Measurements from ENCODE around the gene NEK7. TPM values are rescaled to one million over a fixed set of nuclear protein-coding genes. Genes with fewer than 3 reads are reported as not detected.

NEK7 gene
- 100 to 1,000 TPM in 1 of 3 donors, 10 to 100 TPM in 2; 58.4 to 110 (median 60.3) TPM for total RNA-seq
- long read RNA-seq, donor 1, full-length matches to known transcripts, result 84 of 100 reads
- long read RNA-seq, donor 1, partial matches to known transcripts, result 1 of 100 reads
- long read RNA-seq, donor 1, other reads (novel, unspliced or antisense), result 15 of 100 reads
- long read RNA-seq, donor 2, partial matches to known transcripts, result 0 of 2 reads
- long read RNA-seq, donor 2, other reads (novel, unspliced or antisense), result 2 of 2 reads

DNA sequence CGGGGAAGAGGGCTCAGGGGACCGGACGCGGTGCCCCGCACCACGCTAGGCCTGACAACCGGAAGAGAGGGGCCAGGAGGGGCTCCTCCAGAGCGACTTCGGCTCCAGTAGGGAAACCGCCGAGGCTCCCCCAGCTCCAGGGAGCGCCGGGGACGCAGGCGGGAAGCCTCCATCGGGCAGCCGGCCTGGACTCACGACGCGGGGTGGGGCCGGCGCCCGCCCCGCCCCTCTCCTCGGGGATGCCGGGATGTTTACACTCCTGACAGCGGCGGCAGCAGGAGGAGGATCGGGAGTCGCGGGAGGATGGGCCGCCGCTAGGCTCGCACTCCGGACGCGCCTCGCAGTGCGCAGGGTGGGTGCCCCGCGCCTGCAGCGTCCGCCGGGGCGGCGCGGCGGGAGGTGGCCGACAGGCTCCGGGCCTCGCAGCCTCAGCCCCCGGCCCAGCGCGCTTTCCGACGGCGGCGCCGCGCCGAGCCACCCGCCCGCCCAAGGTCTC is at the start of gene NEK7:
Gene NEK7, plus strand, starts transcription at position 254 of the 496 bp plus-strand sequence. CDS start 75,583 bp downstream, outside the sequence.
- DNase-seq, result peak; percentile 91
- Histone ChIP-seq H3K4me1 (ENCODE audit: low read depth) (peaks cover 20% of the 10 kb centered on the region), H3K9me3 (no peaks in the 10 kb centered on the region), H3K36me3 (ENCODE audit: low read depth) (no peaks in the 10 kb centered on the region), H3K4me3 (peak within 1 kb of the TSS; percentile 98)
- TF ChIP-seq, protein P1, sequence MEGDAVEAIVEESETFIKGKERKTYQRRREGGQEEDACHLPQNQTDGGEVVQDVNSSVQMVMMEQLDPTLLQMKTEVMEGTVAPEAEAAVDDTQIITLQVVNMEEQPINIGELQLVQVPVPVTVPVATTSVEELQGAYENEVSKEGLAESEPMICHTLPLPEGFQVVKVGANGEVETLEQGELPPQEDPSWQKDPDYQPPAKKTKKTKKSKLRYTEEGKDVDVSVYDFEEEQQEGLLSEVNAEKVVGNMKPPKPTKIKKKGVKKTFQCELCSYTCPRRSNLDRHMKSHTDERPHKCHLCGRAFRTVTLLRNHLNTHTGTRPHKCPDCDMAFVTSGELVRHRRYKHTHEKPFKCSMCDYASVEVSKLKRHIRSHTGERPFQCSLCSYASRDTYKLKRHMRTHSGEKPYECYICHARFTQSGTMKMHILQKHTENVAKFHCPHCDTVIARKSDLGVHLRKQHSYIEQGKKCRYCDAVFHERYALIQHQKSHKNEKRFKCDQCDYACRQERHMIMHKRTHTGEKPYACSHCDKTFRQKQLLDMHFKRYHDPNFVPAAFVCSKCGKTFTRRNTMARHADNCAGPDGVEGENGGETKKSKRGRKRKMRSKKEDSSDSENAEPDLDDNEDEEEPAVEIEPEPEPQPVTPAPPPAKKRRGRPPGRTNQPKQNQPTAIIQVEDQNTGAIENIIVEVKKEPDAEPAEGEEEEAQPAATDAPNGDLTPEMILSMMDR (IDR thresholded peaks at IDR 0.05), result no peak
- peak; percentile 84 for ATAC-seq
- intact Hi-C loops (cut with DNase I, micrococcal nuclease), result no loop called here

DNA sequence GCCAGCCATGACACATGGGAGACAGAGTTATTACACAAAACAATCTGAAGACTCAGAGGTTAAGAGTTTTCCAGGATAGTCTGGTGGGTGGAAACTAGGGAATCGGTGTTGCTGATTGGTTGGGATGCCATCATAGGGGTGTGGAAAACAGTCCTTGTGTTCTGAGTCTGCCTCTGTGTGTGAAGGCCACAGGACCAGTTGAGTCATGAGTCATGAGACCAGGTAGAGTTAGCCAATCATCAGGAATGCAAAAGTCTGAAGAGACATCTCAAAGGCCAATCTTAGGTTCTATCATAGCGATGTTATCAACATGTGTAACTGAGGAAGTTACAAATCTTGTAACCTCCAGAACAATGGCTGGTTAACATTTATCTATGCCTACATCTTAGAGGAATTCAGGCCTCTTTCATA is 49.7 kb upstream of the NEK7 start:
- Histone ChIP-seq H3K4me1 (ENCODE audit: low read depth) (no peaks in the 10 kb centered on the region), H3K9me3 (no peaks in the 10 kb centered on the region), H3K36me3 (ENCODE audit: low read depth) (no peaks in the 10 kb centered on the region), H3K4me3 (no peak overlapping the region)
- DNase-seq, result no peak
- intact Hi-C loops (cut with DNase I, micrococcal nuclease), result no loop called here
- no peak for ATAC-seq
- TF ChIP-seq, protein P1 (IDR thresholded peaks at IDR 0.05), result no peak

DNA sequence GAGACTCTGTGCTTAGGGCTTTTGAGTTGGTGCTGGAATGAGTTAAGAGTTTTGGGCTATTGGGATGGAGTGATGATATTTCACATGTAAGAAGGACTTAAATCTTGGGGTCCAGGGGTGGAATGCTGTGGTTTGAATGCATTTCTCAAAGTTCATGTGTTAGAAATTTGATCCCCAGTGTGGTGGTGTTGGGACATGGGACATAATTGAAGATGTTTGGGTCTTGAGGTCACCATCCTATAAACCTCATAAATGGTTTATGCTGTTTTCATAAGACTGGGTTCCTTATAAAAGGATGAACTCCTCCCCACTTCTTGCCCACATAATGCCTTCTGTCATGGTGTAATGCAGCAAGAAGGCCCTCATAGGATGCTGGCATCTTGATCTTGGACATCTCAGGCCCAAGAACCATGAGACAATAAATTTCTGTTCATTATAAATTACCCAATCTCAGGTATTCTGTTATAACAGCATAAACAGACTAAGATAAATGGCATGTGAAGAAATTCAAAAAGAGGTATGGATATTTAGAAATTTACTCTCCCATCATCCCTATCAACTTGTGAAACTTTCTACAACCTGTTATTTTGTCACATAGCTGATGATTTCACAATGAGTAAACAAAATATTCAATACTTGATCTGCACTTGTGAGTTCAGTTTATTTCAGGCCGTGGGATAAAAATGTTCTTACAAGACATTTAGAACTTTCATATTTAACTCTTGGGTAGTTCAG is 48.0 kb upstream of the NEK7 start:
- Histone ChIP-seq H3K4me3 (no peak overlapping the region), H3K4me1 (ENCODE audit: low read depth) (no peaks in the 10 kb centered on the region), H3K9me3 (no peaks in the 10 kb centered on the region), H3K36me3 (ENCODE audit: low read depth) (no peaks in the 10 kb centered on the region)
- ATAC-seq (no peak), DNase-seq (no peak)
- TF ChIP-seq, protein P1 (IDR thresholded peaks at IDR 0.05), result no peak
- intact Hi-C loops (cut with DNase I, micrococcal nuclease), result no loop called here

DNA sequence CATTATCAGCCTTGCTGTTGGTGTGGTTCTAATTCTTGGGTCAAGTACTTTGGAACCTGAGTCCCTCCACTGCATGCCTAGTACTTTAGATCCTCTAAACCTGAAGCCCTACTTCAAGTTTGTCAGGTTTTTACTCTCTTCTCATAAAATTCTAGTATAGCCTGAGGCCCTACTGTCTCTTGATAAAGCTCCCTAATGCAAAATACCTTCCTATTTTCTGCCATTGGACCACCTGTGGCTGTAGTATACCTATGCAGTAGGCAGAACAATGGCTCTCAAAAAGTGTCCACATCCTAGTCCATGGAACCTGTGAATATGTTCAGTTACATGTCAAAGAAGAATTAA is 47.5 kb upstream of the NEK7 start:
- Histone ChIP-seq H3K36me3 (ENCODE audit: low read depth) (no peaks in the 10 kb centered on the region), H3K9me3 (no peaks in the 10 kb centered on the region), H3K4me1 (ENCODE audit: low read depth) (no peaks in the 10 kb centered on the region), H3K4me3 (no peak overlapping the region)
- intact Hi-C loops (cut with DNase I, micrococcal nuclease), result no loop called here
- DNase-seq, result no peak
- ATAC-seq, result no peak
- TF ChIP-seq, protein P1 (IDR thresholded peaks at IDR 0.05), result no peak

DNA sequence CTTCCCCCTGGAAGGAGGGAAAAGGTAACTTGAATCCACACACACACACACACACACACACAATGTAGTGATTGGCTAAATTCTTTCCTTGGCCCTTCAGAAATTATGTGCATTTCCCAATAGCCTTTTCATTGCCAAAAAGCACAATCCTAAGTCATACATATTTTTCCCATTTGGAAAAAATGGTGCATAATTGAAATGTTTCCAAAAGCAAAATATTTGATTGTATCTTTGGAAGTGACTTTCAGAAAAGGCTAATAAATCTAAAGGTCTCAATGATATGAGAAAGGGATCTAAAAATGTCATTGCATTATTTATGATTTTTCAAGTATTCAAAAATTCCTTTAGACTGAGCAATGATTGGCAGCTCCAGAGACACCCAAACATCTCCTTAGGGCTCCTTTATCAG is 43.5 kb upstream of the NEK7 start:
- TF ChIP-seq, protein P1 (IDR thresholded peaks at IDR 0.05), result no peak
- ATAC-seq (no peak), DNase-seq (no peak)
- H3K9me3 ChIP-seq, result no peaks in the 10 kb centered on the region
- H3K4me1 ChIP-seq (ENCODE audit: low read depth), result no peaks in the 10 kb centered on the region
- no peaks in the 10 kb centered on the region for H3K36me3 ChIP-seq (ENCODE audit: low read depth)
- no peak overlapping the region for H3K4me3 ChIP-seq
- intact Hi-C loops (cut with DNase I, micrococcal nuclease), result no loop called here
